H9 (cell line): Measurements from ENCODE around the gene CPNE5. TPM values are rescaled to one million over a fixed set of nuclear protein-coding genes. Genes with fewer than 3 reads are reported as not detected.

Experiments
- DNase-seq: peaks from one replicate; pipeline ENCODE4 v3.0.0-alpha.2; 2017
- H2AFZ ChIP-seq: one replicate; pipeline ENCODE4 v1.6.1; 2013; ENCODE audit warnings: mild to moderate bottlenecking, low read length, control low read depth, moderate library complexity
- H2AK5ac ChIP-seq: 2 replicates; pipeline ENCODE4 v1.6.1; 2013; ENCODE audit warnings: low read length, control low read depth, mixed read lengths; ENCODE audit not compliant: insufficient read length
- H2BK120ac ChIP-seq: one replicate; pipeline ENCODE4 v1.6.1; 2013; ENCODE audit warnings: low read depth, mild to moderate bottlenecking, low read length, control low read depth, inconsistent platforms; ENCODE audit not compliant: poor library complexity, severe bottlenecking
- H2BK12ac ChIP-seq: 2 replicates; pipeline ENCODE4 v1.6.1; 2013; ENCODE audit warnings: low read length, control low read depth, mixed read lengths, low read depth; ENCODE audit not compliant: insufficient read length
- H2BK15ac ChIP-seq: 2 replicates; pipeline ENCODE4 v1.6.1; 2013; ENCODE audit warnings: low read depth, low read length, control low read depth
- H2BK20ac ChIP-seq: one replicate; pipeline ENCODE4 v1.6.1; 2013; ENCODE audit warnings: low read depth, mild to moderate bottlenecking, low read length, control low read depth, inconsistent platforms; ENCODE audit not compliant: poor library complexity, severe bottlenecking
- H2BK5ac ChIP-seq: 2 replicates; pipeline ENCODE4 v1.6.1; 2013; ENCODE audit warnings: low read length, control low read depth, mixed read lengths; ENCODE audit not compliant: insufficient read length
- H3K14ac ChIP-seq: 2 replicates; pipeline ENCODE4 v1.6.1; 2013; ENCODE audit warnings: low read length, control low read depth; ENCODE audit not compliant: insufficient read depth
- H3K18ac ChIP-seq: 2 replicates; pipeline ENCODE4 v1.6.1; 2013; ENCODE audit warnings: low read depth, mild to moderate bottlenecking, mixed read lengths, low read length, control low read depth; ENCODE audit not compliant: insufficient read length
- H3K23ac ChIP-seq: 2 replicates; pipeline ENCODE4 v1.6.1; 2013; ENCODE audit warnings: low read length, control low read depth, mixed read lengths, low read depth; ENCODE audit not compliant: insufficient read length
- H3K23me2 ChIP-seq: 2 replicates; pipeline ENCODE4 v1.6.1; 2013; ENCODE audit warnings: low read depth, mild to moderate bottlenecking, mixed read lengths, low read length, control low read depth; ENCODE audit not compliant: insufficient read length, poor library complexity, severe bottlenecking
- H3K27ac ChIP-seq: 2 replicates; pipeline ENCODE4 v1.5.1; 2013; ENCODE audit warnings: low read length, control low read depth, mixed read lengths, low read depth; ENCODE audit not compliant: insufficient read length
- H3K27me3 ChIP-seq: 2 replicates; pipeline ENCODE4 v1.6.1; 2013; ENCODE audit warnings: low read length, control low read depth, inconsistent platforms; ENCODE audit not compliant: insufficient read depth
- H3K4ac ChIP-seq: 2 replicates; pipeline ENCODE4 v1.6.1; 2013; ENCODE audit warnings: low read depth, mild to moderate bottlenecking, control low read depth, inconsistent platforms, low read length, moderate library complexity
- H3K4me1 ChIP-seq: 2 replicates; pipeline ENCODE4 v1.6.1; 2013; ENCODE audit warnings: low read length, control low read depth, inconsistent platforms; ENCODE audit not compliant: insufficient read depth
- H3K4me2 ChIP-seq: 2 replicates; pipeline ENCODE4 v1.6.1; 2013; ENCODE audit warnings: low read length, control low read depth, mixed read lengths; ENCODE audit not compliant: insufficient read length, insufficient read depth
- H3K56ac ChIP-seq: 2 replicates; pipeline ENCODE4 v1.6.1; 2013; ENCODE audit warnings: low read depth, mild to moderate bottlenecking, mixed read lengths, low read length, control low read depth; ENCODE audit not compliant: insufficient read length
- H3K79me1 ChIP-seq: 2 replicates; pipeline ENCODE4 v1.6.1; 2013; ENCODE audit warnings: low read depth, mild to moderate bottlenecking, moderate library complexity, low read length, control low read depth, inconsistent platforms; ENCODE audit not compliant: insufficient read depth, poor library complexity, severe bottlenecking
- H3K79me2 ChIP-seq: 2 replicates; pipeline ENCODE4 v1.6.1; 2013; ENCODE audit warnings: low read length, control low read depth, inconsistent platforms; ENCODE audit not compliant: insufficient read depth
- H3K9ac ChIP-seq: 2 replicates; pipeline ENCODE4 v1.6.1; 2013; ENCODE audit warnings: low read length, control low read depth, mixed read lengths; ENCODE audit not compliant: insufficient read length; ENCODE audit errors: extremely low read depth
- H3K9me3 ChIP-seq: one replicate; pipeline ENCODE4 v1.6.1; 2013; ENCODE audit warnings: low read depth, low read length, inconsistent platforms; ENCODE audit not compliant: control insufficient read depth
- H3T11ph ChIP-seq: one replicate; pipeline ENCODE4 v1.6.1; 2013; ENCODE audit warnings: mild to moderate bottlenecking, low read length, control low read depth, inconsistent platforms
- H4K20me1 ChIP-seq: one replicate; pipeline ENCODE4 v1.6.1; 2013; ENCODE audit not compliant: control insufficient read depth, insufficient read length, insufficient read depth
- H4K5ac ChIP-seq: 2 replicates; pipeline ENCODE4 v1.6.1; 2013; ENCODE audit warnings: low read depth, mild to moderate bottlenecking, mixed read lengths, low read length, control low read depth; ENCODE audit not compliant: insufficient read length
- H4K8ac ChIP-seq: replicated peaks from 2 replicates; pipeline ENCODE4 v1.6.1; 2013; ENCODE audit warnings: low read length, control low read depth, mixed read lengths, low read depth; ENCODE audit not compliant: insufficient read length
- H4K91ac ChIP-seq: 2 replicates; pipeline ENCODE4 v1.6.1; 2013; ENCODE audit warnings: low read depth, mild to moderate bottlenecking, moderate library complexity, mixed read lengths, low read length, control low read depth; ENCODE audit not compliant: insufficient read length
- H3K27ac Mint-ChIP-seq, 3 experiments: 2 replicates in 2 of 3; 3 replicates in 1 of 3; pipeline ENCODE4 v1.8.0; 2020 to 2021; ENCODE audit warnings: mixed read lengths in 3 of 3, mild to moderate bottlenecking in 1 of 3, moderate library complexity in 1 of 3
- H3K27me3 Mint-ChIP-seq: 2 replicates; pipeline ENCODE4 v1.8.0; 2021; ENCODE audit warnings: low read depth, mild to moderate bottlenecking, moderate library complexity, mixed read lengths
- H3K36me3 Mint-ChIP-seq, 3 experiments: 2 replicates in 2 of 3; 3 replicates in 1 of 3; pipeline ENCODE4 v1.8.0; 2020 to 2021; ENCODE audit warnings: low read depth in 3 of 3, mixed read lengths in 3 of 3; ENCODE audit not compliant: insufficient read depth in 1 of 3
- H3K4me1 Mint-ChIP-seq, 2 experiments: 2 replicates each; pipeline ENCODE4 v1.8.0; 2020; ENCODE audit warnings: mixed read lengths in 2 of 2
- H3K4me3 Mint-ChIP-seq, 2 experiments: 2 replicates in 1 of 2; 3 replicates in 1 of 2; pipeline ENCODE4 v1.8.0; 2020 to 2021; ENCODE audit warnings: mild to moderate bottlenecking in 2 of 2, mixed read lengths in 2 of 2, moderate library complexity in 1 of 2
- H3K9me3 Mint-ChIP-seq, 2 experiments: 2 replicates in 1 of 2; 3 replicates in 1 of 2; pipeline ENCODE4 v1.8.0; 2020; ENCODE audit warnings: mild to moderate bottlenecking in 2 of 2, mixed read lengths in 2 of 2, moderate library complexity in 1 of 2
- CTCF ChIP-seq: fragments of 200-600 bp; sonication (generic); conservative IDR thresholded peaks from 3 replicates; pipeline ENCODE4 v1.8.0; 2021; ENCODE audit warnings: antibody characterized with exemption, mild to moderate bottlenecking
- WGBS: extraction: QIAGEN DNeasy Blood & Tissue Kit; methylation state at CpG from one replicate; pipeline ENCODE4 v1.1.7; 2013; ENCODE audit warnings: missing lambda C conversion rate, low lambda C conversion rate, mixed read lengths; ENCODE audit not compliant: insufficient read length; ENCODE audit errors: extremely low coverage; 5-methylcytosine and 5-hydroxymethylcytosine counted together
- total RNA-seq: library from RNA; stranded (reverse); gene quantifications from 2 replicates; pipeline ENCODE4 v1.2.1, GENCODE V29; 2021

Gene CPNE5
- total RNA-seq, 1 experiment from 2014 or later: 0.52 TPM

- no peak overlapping the region for H3K27ac ChIP-seq
- no peaks in the 10 kb centered on the region for H3K9me3 ChIP-seq
- H3K9me3 Mint-ChIP-seq: no peaks in the 10 kb centered on the region
- no peak overlapping the region for H4K5ac ChIP-seq
- TF ChIP-seq CTCF: no peak
- peaks cover under 1% of the 10 kb centered on the region; the same call in 1 of the 2 replicates for H3K79me2 ChIP-seq
- no peak overlapping the region for H3K14ac ChIP-seq
- no peak overlapping the region for H3K18ac ChIP-seq
- peak overlapping the region; percentile 2 to 68 (median 16); a peak in 3 of 7 replicates for H3K27ac Mint-ChIP-seq
- H4K8ac ChIP-seq: no peak overlapping the region
- peaks cover 2% of the 10 kb centered on the region; the same call in 1 of the 2 replicates for H3K27me3 Mint-ChIP-seq
- no peak overlapping the region for H2AK5ac ChIP-seq
- H2BK12ac ChIP-seq: no peak overlapping the region
- no peaks in the 10 kb centered on the region; the same call in 1 of the 2 replicates for H3K4me1 ChIP-seq
- peaks cover 4% of the 10 kb centered on the region for H3K79me1 ChIP-seq
- no CpG with 5 or more reads among the region's 4 CpGs for WGBS
- H3K36me3 Mint-ChIP-seq: peaks cover 23 to 48% (median 41%) of the 10 kb centered on the region in 3 experiments; a peak in 6 of 7 replicates
- H3K27me3 ChIP-seq: no peaks in the 10 kb centered on the region
- H4K91ac ChIP-seq: no peak overlapping the region
- no peak overlapping the region for H3K56ac ChIP-seq
- no peak overlapping the region for H3K4ac ChIP-seq
- no peak overlapping the region for H2AFZ ChIP-seq
- no peak overlapping the region for H3T11ph ChIP-seq
- peaks cover 2% of the 10 kb centered on the region for H4K20me1 ChIP-seq
- H2BK20ac ChIP-seq: no peak overlapping the region
- no peak overlapping the region for H2BK120ac ChIP-seq
- no peak overlapping the region for H3K4me2 ChIP-seq
- H3K4me3 Mint-ChIP-seq: no peak overlapping the region
- no peak overlapping the region for H2BK15ac ChIP-seq
- peaks cover 4% of the 10 kb centered on the region for H3K23me2 ChIP-seq
- H3K4me1 Mint-ChIP-seq: peaks cover 28% of the 10 kb centered on the region in 2 experiments
- no peak overlapping the region for H3K23ac ChIP-seq
- DNase-seq: no peak
- H3K9ac ChIP-seq: no peak overlapping the region
- no peak overlapping the region for H2BK5ac ChIP-seq
Observed at GRCh38 chr6:36852481-36853147, 13.4 kb upstream of the CPNE5 start.
